Upper lobe of left lung (tissue), 6 donors: ENCODE results near the gene GADL1. TPM values are rescaled to one million over a fixed set of nuclear protein-coding genes. Genes with fewer than 3 reads are reported as not detected.

Experiments used
- ATAC-seq, 2 donors: fragments of 200-7000 bp; cut with Tn5 transposase; one replicate each; pipeline ENCODE4 v1.9.1; 2022; ENCODE audit warnings: mild to moderate bottlenecking in 2 of 2, moderate library complexity in 2 of 2; ENCODE audit not compliant: low FRiP score in 2 of 2
- DNase-seq, 2 donors: peaks; one replicate each; pipeline ENCODE4 v3.0.0-alpha.2; 2019 to 2020
- H3K27ac ChIP-seq, 4 donors: fragments of 200-600 bp; sonication (generic); one replicate each; pipeline ENCODE4 v1.5.1; 2016 to 2019
- H3K27me3 ChIP-seq, 4 donors: fragments of 200-600 bp; sonication (generic); one replicate each; pipeline ENCODE4 v1.5.1; 2017 to 2019
- H3K36me3 ChIP-seq, 4 donors: fragments of 200-600 bp; sonication (generic); one replicate each; pipeline ENCODE4 v1.5.1; 2016 to 2019
- H3K4me1 ChIP-seq, 4 donors: fragments of 200-600 bp; sonication (generic); one replicate each; pipeline ENCODE4 v1.5.1; 2018 to 2019
- H3K4me3 ChIP-seq, 4 donors: fragments of 200-600 bp; sonication (generic); one replicate each; pipeline ENCODE4 v1.5.1; 2017 to 2019; ENCODE audit warnings: mild to moderate bottlenecking in 2 of 4, moderate library complexity in 1 of 4
- H3K9me3 ChIP-seq, 4 donors: fragments of 200-600 bp; sonication (generic); one replicate each; pipeline ENCODE4 v1.5.1; 2018 to 2019
- CTCF ChIP-seq, 6 experiments: fragments of 450-650 bp in 4 of 6; fragments of 200-600 bp in 2 of 6; sonication (generic) in 2 of 6; IDR thresholded peaks; one replicate each; pipeline ENCODE4 v1.5.1; 2016 to 2019; ENCODE audit warnings: antibody characterized with exemption in 6 of 6
- EP300 ChIP-seq, 4 donors: sonication (generic); formaldehyde crosslinking; IDR thresholded peaks; one replicate each; pipeline ENCODE4 v1.5.1; 2017; ENCODE audit warnings: antibody characterized with exemption in 4 of 4, control low read depth in 2 of 4
- POLR2A ChIP-seq, 4 donors: fragments of 450-650 bp; IDR thresholded peaks; one replicate each; pipeline ENCODE4 v1.5.1; 2016 to 2017; ENCODE audit warnings: antibody characterized with exemption in 4 of 4, mild to moderate bottlenecking in 2 of 4
- POLR2AphosphoS5 ChIP-seq, 2 donors: sonication (generic); formaldehyde crosslinking; IDR thresholded peaks; one replicate each; pipeline ENCODE4 v1.5.1; 2017; ENCODE audit warnings: antibody characterized with exemption in 2 of 2
- WGBS, 2 donors: methylation state at CpG; one replicate each; pipeline ENCODE4 v1.1.5; 2017 to 2018; 5-methylcytosine and 5-hydroxymethylcytosine counted together
- total RNA-seq, 6 donors: library from RNA; depleted of rRNA in 4 of 6; stranded (reverse); fragments of >200 nt in 4 of 6; gene quantifications; one replicate each; pipeline versions ENCODE4 v1.1.0 to v1.2.1, GENCODE V29; 2016 to 2021
- donor health status: DM: no; HTN: no; CAD: no; lungs with moderate emphysema.
- donor health status: DM: no; HTN: yes; CAD: no; lungs with severe emphysema.

Gene GADL1
- total RNA-seq, 6 donors from 2014 or later: 0.07 TPM; not detected in 5

GRCh38 chr3:30721314-30721634, 173.2 kb downstream of the GADL1 start:
- DNase-seq (no peak), ATAC-seq (no peak)
- no peaks in the 10 kb centered on the region for H3K27me3 ChIP-seq
- no peak for TF ChIP-seq CTCF (IDR thresholded peaks at IDR 0.05)
- TF ChIP-seq EP300 (IDR thresholded peaks at IDR 0.05): no peak
- TF ChIP-seq POLR2AphosphoS5 (IDR thresholded peaks at IDR 0.05): no peak
- no peak for TF ChIP-seq POLR2A (IDR thresholded peaks at IDR 0.05)
- no peak overlapping the region for H3K27ac ChIP-seq
- 53% methylated on average over 2 of the region's 2 CpGs for WGBS, 2 donors
- no peaks in the 10 kb centered on the region for H3K36me3 ChIP-seq
- H3K4me1 ChIP-seq: peaks cover 0 to 7% (median 5%) of the 10 kb centered on the region in 4 donors
- no peak overlapping the region for H3K4me3 ChIP-seq
- no peaks in the 10 kb centered on the region for H3K9me3 ChIP-seq

- no peak for DNase-seq
- 68 to 71% methylated on average over 5 of the region's 5 CpGs for WGBS, 2 donors
These were observed 173.7 kb downstream of the GADL1 start for GRCh38 chr3:30720586-30721313.

GRCh38 chr3:30719536-30719935, 174.9 kb downstream of the GADL1 start:
- 97 to 98% methylated on average over 3 of the region's 3 CpGs for WGBS, 2 donors
- Histone ChIP-seq H3K27ac (no peak overlapping the region), H3K4me1 (peaks cover 0 to 7% (median 5%) of the 10 kb centered on the region in 4 donors), H3K9me3 (no peaks in the 10 kb centered on the region), H3K4me3 (no peak overlapping the region), H3K36me3 (no peaks in the 10 kb centered on the region), H3K27me3 (no peaks in the 10 kb centered on the region)
- ATAC-seq (no peak), DNase-seq (no peak)
- no peak for TF ChIP-seq POLR2AphosphoS5 (IDR thresholded peaks at IDR 0.05)
- no peak for TF ChIP-seq CTCF (IDR thresholded peaks at IDR 0.05)
- TF ChIP-seq POLR2A (IDR thresholded peaks at IDR 0.05): no peak
- TF ChIP-seq EP300 (IDR thresholded peaks at IDR 0.05): no peak

More at GRCh38 chr3:30720586-30721313, 173.7 kb downstream of the GADL1 start:
- Histone ChIP-seq H3K9me3 (no peaks in the 10 kb centered on the region), H3K27me3 (no peaks in the 10 kb centered on the region), H3K4me1 (peaks cover 0 to 7% (median 5%) of the 10 kb centered on the region in 4 donors), H3K4me3 (no peak overlapping the region), H3K27ac (no peak overlapping the region), H3K36me3 (no peaks in the 10 kb centered on the region)
- ATAC-seq: no peak
- TF ChIP-seq POLR2AphosphoS5 (IDR thresholded peaks at IDR 0.05): no peak
- no peak for TF ChIP-seq POLR2A (IDR thresholded peaks at IDR 0.05)
- TF ChIP-seq CTCF (IDR thresholded peaks at IDR 0.05): no peak
- TF ChIP-seq EP300 (IDR thresholded peaks at IDR 0.05): no peak

- no peak overlapping the region for H3K27ac ChIP-seq
- H3K27me3 ChIP-seq: no peaks in the 10 kb centered on the region
- no peaks in the 10 kb centered on the region for H3K36me3 ChIP-seq
- DNase-seq (no peak), ATAC-seq (no peak)
- H3K9me3 ChIP-seq: no peaks in the 10 kb centered on the region
- H3K4me1 ChIP-seq: no peaks in the 10 kb centered on the region
- WGBS, 2 donors: 98 to 100% methylated on average over 2 to 3 of the region's 3 CpGs
- no peak overlapping the region for H3K4me3 ChIP-seq
- TF ChIP-seq POLR2A (IDR thresholded peaks at IDR 0.05) (no peak), POLR2AphosphoS5 (IDR thresholded peaks at IDR 0.05) (no peak), CTCF (IDR thresholded peaks at IDR 0.05) (no peak), EP300 (IDR thresholded peaks at IDR 0.05) (no peak)
These were observed 180.5 kb downstream of the GADL1 start for GRCh38 chr3:30713885-30714503.
